ENCODE results near the gene ALKBH5.

ALKBH5 gene

GRCh38 chr17:18177133-18177532 is 6.5 kb upstream of the ALKBH5 start:
- TF ChIP-seq CTCF (IDR thresholded peaks at IDR 0.05; ENCODE audit: insufficient read depth, low read depth, low read length, missing control alignments) = no peak
- DNase-seq (ENCODE audit: low read depth) = no peak

GRCh38 chr17:18177722-18178121 is 5.9 kb upstream of the ALKBH5 start:
- H3K4me3 ChIP-seq (ENCODE audit: low read depth, low read length) = no peak overlapping the region
- no peak for DNase-seq (ENCODE audit: low read depth)
- no peak for TF ChIP-seq CTCF (IDR thresholded peaks at IDR 0.05; ENCODE audit: insufficient read depth, low read depth, low read length, missing control alignments)

More at GRCh38 chr17:18177133-18177532, 6.5 kb upstream of the ALKBH5 start:
- no peak overlapping the region for H3K4me3 ChIP-seq (ENCODE audit: low read depth, low read length)

- DNase-seq (ENCODE audit: low read depth) = no peak
- H3K4me3 ChIP-seq (ENCODE audit: low read depth, low read length) = no peak overlapping the region
- TF ChIP-seq CTCF (IDR thresholded peaks at IDR 0.05; ENCODE audit: insufficient read depth, low read depth, low read length, missing control alignments) = no peak
These were observed 4.4 kb upstream of the ALKBH5 start for GRCh38 chr17:18179196-18179595.

- no peak for DNase-seq (ENCODE audit: low read depth)
- H3K4me3 ChIP-seq (ENCODE audit: low read depth, low read length) = no peak overlapping the region
- TF ChIP-seq CTCF (IDR thresholded peaks at IDR 0.05; ENCODE audit: insufficient read depth, low read depth, low read length, missing control alignments) = no peak
These were observed 3.8 kb upstream of the ALKBH5 start for GRCh38 chr17:18179804-18180203.

- H3K4me3 ChIP-seq (ENCODE audit: low read depth, low read length) = no peak overlapping the region
- TF ChIP-seq CTCF (IDR thresholded peaks at IDR 0.05; ENCODE audit: insufficient read depth, low read depth, low read length, missing control alignments) = no peak
- DNase-seq (ENCODE audit: low read depth) = no peak
These were observed 2.3 kb upstream of the ALKBH5 start for GRCh38 chr17:18181358-18181757.

- H3K4me3 ChIP-seq (ENCODE audit: low read depth, low read length) = peak overlapping the region; percentile 68
- peak; percentile 51 for DNase-seq (ENCODE audit: low read depth)
- no peak for TF ChIP-seq CTCF (IDR thresholded peaks at IDR 0.05; ENCODE audit: insufficient read depth, low read depth, low read length, missing control alignments)
These were observed 1.3 kb upstream of the ALKBH5 start for GRCh38 chr17:18182110-18182977.

GRCh38 chr17:18182978-18183333 is 672 bp upstream of the ALKBH5 start:
- H3K4me3 ChIP-seq (ENCODE audit: low read depth, low read length) = peak overlapping the region; percentile 68
- no peak for TF ChIP-seq CTCF (IDR thresholded peaks at IDR 0.05; ENCODE audit: insufficient read depth, low read depth, low read length, missing control alignments)
- peak; percentile 90 for DNase-seq (ENCODE audit: low read depth)
